CD1c-positive myeloid dendritic cell (primary cell): Measurements from ENCODE around the gene ZFR2.
A peak's percentile ranks its signal among the peaks of the same experiment; 100 is the strongest.
"Not testable (repeated sequence)": the region's sequence is repeated elsewhere in the genome, so short reads cannot be mapped to it uniquely, and the experiment has no call there.

ENCODE experiments used
- DNase-seq: peaks from one replicate; pipeline ENCODE4 v3.0.0-alpha.2; 2016; ENCODE audit errors: extremely low spot score

The ZFR2 gene

GRCh38 chr19:3874695-3875094 lies 5.9 kb upstream of the ZFR2 start:
- DNase-seq, result not testable (repeated sequence)

- DNase-seq, result no peak
These were observed 4.3 kb upstream of the ZFR2 start for GRCh38 chr19:3873151-3873550.

GRCh38 chr19:3867971-3868769 lies 668 bp downstream of the ZFR2 start:
- DNase-seq, result no peak

- DNase-seq, result no peak
These were observed 1.8 kb downstream of the ZFR2 start for GRCh38 chr19:3866910-3867638.

GRCh38 chr19:3863648-3864047 lies 5.2 kb downstream of the ZFR2 start:
- DNase-seq, result no peak

GRCh38 chr19:3862826-3863500 lies 5.9 kb downstream of the ZFR2 start:
- no peak for DNase-seq

- DNase-seq, result no peak
These were observed 8.3 kb downstream of the ZFR2 start for GRCh38 chr19:3860499-3860898.

GRCh38 chr19:3857449-3858003 lies 11.3 kb downstream of the ZFR2 start:
- DNase-seq, result peak; percentile 2

- no peak for DNase-seq
These were observed 13.5 kb downstream of the ZFR2 start for GRCh38 chr19:3855320-3855719.

- peak; percentile 37 for DNase-seq
These were observed 16.1 kb downstream of the ZFR2 start for GRCh38 chr19:3852614-3853254.

GRCh38 chr19:3852177-3852511 lies 16.7 kb downstream of the ZFR2 start:
- DNase-seq, result no peak

- DNase-seq, result no peak
These were observed 17.3 kb downstream of the ZFR2 start for GRCh38 chr19:3851254-3852176.

GRCh38 chr19:3850320-3850972 lies 18.4 kb downstream of the ZFR2 start:
- no peak for DNase-seq

- no peak for DNase-seq
These were observed 19.1 kb downstream of the ZFR2 start for GRCh38 chr19:3849787-3850186.

GRCh38 chr19:3849092-3849491 lies 19.7 kb downstream of the ZFR2 start:
- DNase-seq, result peak; percentile 42

- DNase-seq, result no peak
These were observed 24.2 kb downstream of the ZFR2 start for GRCh38 chr19:3844596-3844995.

GRCh38 chr19:3842948-3843347 lies 25.9 kb downstream of the ZFR2 start:
- no peak for DNase-seq

GRCh38 chr19:3840804-3841203 lies 28.0 kb downstream of the ZFR2 start:
- no peak for DNase-seq

GRCh38 chr19:3839941-3840340 lies 28.9 kb downstream of the ZFR2 start:
- DNase-seq, result no peak

GRCh38 chr19:3838661-3839060 lies 30.2 kb downstream of the ZFR2 start:
- no peak for DNase-seq
